DMS153 treated with DMSO at 0.1 percent for 48 hours (cell line): Measurements from ENCODE around the gene PTPRN2.
"Not testable (repeated sequence)": the region's sequence is repeated elsewhere in the genome, so short reads cannot be mapped to it uniquely, and the experiment has no call there.

Experiments
- DNase-seq: peaks from one replicate; lab custom pipeline; 2025; ENCODE audit not compliant: unreplicated experiment; lab: John Stamatoyannopoulos, UW

Gene PTPRN2

GRCh38 chr7:157905651-157906461 lies 681.8 kb downstream of the PTPRN2 start:
- DNase-seq = no peak

GRCh38 chr7:157904866-157905570 lies 682.6 kb downstream of the PTPRN2 start:
- DNase-seq = no peak

- no peak for DNase-seq
These were observed 683.3 kb downstream of the PTPRN2 start for GRCh38 chr7:157904211-157904865.

- no peak for DNase-seq
These were observed 683.9 kb downstream of the PTPRN2 start for GRCh38 chr7:157903710-157904109.

- DNase-seq = no peak
These were observed 684.3 kb downstream of the PTPRN2 start for GRCh38 chr7:157903296-157903695.

GRCh38 chr7:157901816-157902610 lies 685.6 kb downstream of the PTPRN2 start:
- not testable (repeated sequence) for DNase-seq

GRCh38 chr7:157901166-157901565 lies 686.5 kb downstream of the PTPRN2 start:
- DNase-seq = no peak

GRCh38 chr7:157900556-157900955 lies 687.1 kb downstream of the PTPRN2 start:
- DNase-seq = no peak

GRCh38 chr7:157900011-157900410 lies 687.6 kb downstream of the PTPRN2 start:
- DNase-seq = peak; percentile 65

- DNase-seq = no peak
These were observed 688.7 kb downstream of the PTPRN2 start for GRCh38 chr7:157898802-157899505.

- no peak for DNase-seq
These were observed 689.4 kb downstream of the PTPRN2 start for GRCh38 chr7:157898261-157898660.

- no peak for DNase-seq
These were observed 689.9 kb downstream of the PTPRN2 start for GRCh38 chr7:157897681-157898080.

- DNase-seq = no peak
These were observed 690.7 kb downstream of the PTPRN2 start for GRCh38 chr7:157896774-157897555.

GRCh38 chr7:157896376-157896675 lies 691.3 kb downstream of the PTPRN2 start:
- not testable (repeated sequence) for DNase-seq

GRCh38 chr7:157895520-157896375 lies 691.9 kb downstream of the PTPRN2 start:
- no peak for DNase-seq

- DNase-seq = not testable (repeated sequence)
These were observed 692.5 kb downstream of the PTPRN2 start for GRCh38 chr7:157895098-157895497.

- no peak for DNase-seq
These were observed 694.0 kb downstream of the PTPRN2 start for GRCh38 chr7:157893535-157894044.

- DNase-seq = no peak
These were observed 694.7 kb downstream of the PTPRN2 start for GRCh38 chr7:157892751-157893523.
